ENCODE data around the gene RDH8. TPM values are rescaled to one million over a fixed set of nuclear protein-coding genes. Genes with fewer than 3 reads are reported as not detected.

RDH8 gene
- total RNA-seq, 1 donor from 2014 or later: not detected

DNA sequence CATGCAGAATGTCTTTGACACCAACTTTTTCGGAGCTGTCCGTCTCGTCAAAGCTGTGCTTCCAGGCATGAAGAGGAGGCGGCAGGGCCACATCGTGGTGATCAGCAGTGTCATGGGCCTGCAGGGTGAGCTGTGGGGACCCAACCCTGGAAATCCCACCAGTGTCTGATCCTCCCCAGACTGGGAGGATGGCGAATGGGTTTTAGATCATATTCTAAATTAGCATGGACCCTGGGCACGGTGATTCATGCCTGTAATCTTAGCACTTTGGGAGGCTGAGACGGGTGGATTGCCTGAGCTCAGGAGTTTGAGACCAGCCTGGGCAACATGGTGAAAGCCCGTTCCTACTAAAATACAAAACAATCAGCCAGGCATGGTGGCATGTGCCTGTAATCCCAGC is 5.5 kb downstream of the RDH8 start:
- Mint-ChIP-seq H3K27ac (no peak overlapping the region), H3K27me3 (ENCODE audit: insufficient read depth, low read depth) (peaks cover 19% of the 10 kb centered on the region), H3K36me3 (no peaks in the 10 kb centered on the region), H3K9me3 (no peaks in the 10 kb centered on the region), H3K4me1 (no peaks in the 10 kb centered on the region), H3K4me3 (no peak overlapping the region)
- no peak for DNase-seq (ENCODE audit: low spot score)
- Histone ChIP-seq H3K4me2 (no peak overlapping the region), H2AFZ (replicated peaks) (no peak overlapping the region), H3K9ac (no peak overlapping the region), H3K36me3 (no peaks in the 10 kb centered on the region), H3K27ac (no peak overlapping the region), H3K4me3 (no peak overlapping the region), H4K20me1 (ENCODE audit: low read depth) (no peaks in the 10 kb centered on the region), H3K79me2 (ENCODE audit: low read depth) (no peaks in the 10 kb centered on the region), H3K4me1 (no peaks in the 10 kb centered on the region), H3F3A (ENCODE audit: low read depth) (no peaks in the 10 kb centered on the region), H3K27me3 (peaks cover 8% of the 10 kb centered on the region), H3K9me3 (ENCODE audit: low read depth) (no peaks in the 10 kb centered on the region)
- TF ChIP-seq, protein P1, sequence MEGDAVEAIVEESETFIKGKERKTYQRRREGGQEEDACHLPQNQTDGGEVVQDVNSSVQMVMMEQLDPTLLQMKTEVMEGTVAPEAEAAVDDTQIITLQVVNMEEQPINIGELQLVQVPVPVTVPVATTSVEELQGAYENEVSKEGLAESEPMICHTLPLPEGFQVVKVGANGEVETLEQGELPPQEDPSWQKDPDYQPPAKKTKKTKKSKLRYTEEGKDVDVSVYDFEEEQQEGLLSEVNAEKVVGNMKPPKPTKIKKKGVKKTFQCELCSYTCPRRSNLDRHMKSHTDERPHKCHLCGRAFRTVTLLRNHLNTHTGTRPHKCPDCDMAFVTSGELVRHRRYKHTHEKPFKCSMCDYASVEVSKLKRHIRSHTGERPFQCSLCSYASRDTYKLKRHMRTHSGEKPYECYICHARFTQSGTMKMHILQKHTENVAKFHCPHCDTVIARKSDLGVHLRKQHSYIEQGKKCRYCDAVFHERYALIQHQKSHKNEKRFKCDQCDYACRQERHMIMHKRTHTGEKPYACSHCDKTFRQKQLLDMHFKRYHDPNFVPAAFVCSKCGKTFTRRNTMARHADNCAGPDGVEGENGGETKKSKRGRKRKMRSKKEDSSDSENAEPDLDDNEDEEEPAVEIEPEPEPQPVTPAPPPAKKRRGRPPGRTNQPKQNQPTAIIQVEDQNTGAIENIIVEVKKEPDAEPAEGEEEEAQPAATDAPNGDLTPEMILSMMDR (IDR thresholded peaks at IDR 0.05): no peak
- TF ChIP-seq EZH2 (IDR thresholded peaks at IDR 0.05) (no peak), EZH2phosphoT487 (IDR thresholded peaks at IDR 0.05) (no peak)

DNA sequence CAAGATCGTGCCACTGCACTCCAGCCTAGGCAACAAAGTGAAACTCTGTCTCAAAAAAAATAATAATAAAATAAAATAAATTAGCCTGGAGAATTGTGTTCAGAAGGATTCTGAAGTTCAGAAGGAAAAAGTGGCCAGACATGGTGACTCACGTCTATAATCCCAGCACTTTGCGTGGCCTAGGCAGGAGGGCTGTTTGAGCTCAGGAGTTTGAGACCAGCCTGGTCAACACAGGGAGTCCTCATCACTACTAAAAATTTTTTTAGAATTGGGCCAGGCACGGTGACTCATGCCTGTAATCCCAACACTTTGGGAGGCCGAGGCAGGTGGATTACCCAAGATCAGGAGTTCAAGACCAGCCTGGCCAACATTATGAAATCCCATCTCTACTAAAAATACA is 6.0 kb downstream of the RDH8 start:
- H3K9me3 Mint-ChIP-seq: no peaks in the 10 kb centered on the region
- H3K9me3 ChIP-seq (ENCODE audit: low read depth): no peaks in the 10 kb centered on the region
- no peaks in the 10 kb centered on the region for H3K79me2 ChIP-seq (ENCODE audit: low read depth)
- H3K27ac Mint-ChIP-seq: no peak overlapping the region
- no peaks in the 10 kb centered on the region for H3K36me3 Mint-ChIP-seq
- peaks cover 4% of the 10 kb centered on the region for H3K27me3 ChIP-seq
- TF ChIP-seq EZH2 (IDR thresholded peaks at IDR 0.05) (no peak), EZH2phosphoT487 (IDR thresholded peaks at IDR 0.05) (no peak)
- TF ChIP-seq, protein P1 (IDR thresholded peaks at IDR 0.05): no peak
- H3K4me2 ChIP-seq: no peak overlapping the region
- no peaks in the 10 kb centered on the region for H3K4me1 ChIP-seq
- H3K36me3 ChIP-seq: no peaks in the 10 kb centered on the region
- H2AFZ ChIP-seq (replicated peaks): no peak overlapping the region
- H3K27ac ChIP-seq: no peak overlapping the region
- peaks cover 16% of the 10 kb centered on the region for H3K27me3 Mint-ChIP-seq (ENCODE audit: insufficient read depth, low read depth)
- no peak for DNase-seq (ENCODE audit: low spot score)
- no peaks in the 10 kb centered on the region for H3K4me1 Mint-ChIP-seq
- H3K9ac ChIP-seq: no peak overlapping the region
- no peaks in the 10 kb centered on the region for H3F3A ChIP-seq (ENCODE audit: low read depth)
- no peaks in the 10 kb centered on the region for H4K20me1 ChIP-seq (ENCODE audit: low read depth)
- no peak overlapping the region for H3K4me3 ChIP-seq
- H3K4me3 Mint-ChIP-seq: no peak overlapping the region

DNA sequence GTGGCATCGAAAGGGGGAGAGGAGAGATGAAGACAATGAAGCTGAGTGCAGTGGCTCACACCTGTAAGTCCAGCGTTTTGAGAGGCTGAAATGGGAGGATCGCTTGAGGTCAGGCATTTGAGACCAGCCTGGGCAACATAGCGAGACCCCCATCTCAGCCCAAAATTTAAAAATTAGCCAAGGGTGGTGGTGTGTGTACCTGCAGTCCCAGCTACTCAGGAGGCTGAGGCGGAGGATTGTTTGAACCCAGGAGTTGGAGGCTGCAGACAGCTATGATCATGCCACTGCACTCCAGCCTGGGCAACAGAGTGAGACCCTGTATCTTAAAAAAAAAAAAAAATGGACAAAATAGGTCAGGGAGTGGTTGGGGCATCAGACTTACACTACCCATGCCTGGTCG is 7.6 kb downstream of the RDH8 start:
- Mint-ChIP-seq H3K36me3 (no peaks in the 10 kb centered on the region), H3K4me3 (no peak overlapping the region), H3K9me3 (no peaks in the 10 kb centered on the region), H3K27me3 (ENCODE audit: insufficient read depth, low read depth) (peaks cover 16% of the 10 kb centered on the region), H3K27ac (no peak overlapping the region), H3K4me1 (no peaks in the 10 kb centered on the region)
- Histone ChIP-seq H3K4me3 (no peak overlapping the region), H3K9me3 (ENCODE audit: low read depth) (no peaks in the 10 kb centered on the region), H3K4me2 (no peak overlapping the region), H3K36me3 (no peaks in the 10 kb centered on the region), H3K4me1 (no peaks in the 10 kb centered on the region), H3F3A (ENCODE audit: low read depth) (no peaks in the 10 kb centered on the region), H3K27ac (no peak overlapping the region), H4K20me1 (ENCODE audit: low read depth) (no peaks in the 10 kb centered on the region), H3K79me2 (ENCODE audit: low read depth) (no peaks in the 10 kb centered on the region), H2AFZ (replicated peaks) (no peak overlapping the region), H3K9ac (no peak overlapping the region), H3K27me3 (no peaks in the 10 kb centered on the region)
- TF ChIP-seq, protein P1 (IDR thresholded peaks at IDR 0.05): no peak
- TF ChIP-seq EZH2 (IDR thresholded peaks at IDR 0.05) (no peak), EZH2phosphoT487 (IDR thresholded peaks at IDR 0.05) (no peak)
- no peak for DNase-seq (ENCODE audit: low spot score)
